B cell (primary cell): Measurements from ENCODE around the gene GJA1. TPM values are rescaled to one million over a fixed set of nuclear protein-coding genes. Genes with fewer than 3 reads are reported as not detected.

ENCODE experiments used
- ATAC-seq: fragments of 200-7000 bp; cut with Tn5 transposase; one replicate; pipeline ENCODE4 v1.10.0; 2021; ENCODE audit warnings: low read depth, mild to moderate bottlenecking, moderate number of reproducible peaks, moderate library complexity
- CTCF ChIA-PET: fragments of 350-600 bp; sonication (Branson Sonifier 250); formaldehyde crosslinking; loops from one replicate; lab custom pipeline; 2021; ENCODE audit warnings: antibody characterized with exemption, inconsistent platforms; lab: Charles Lee
- POLR2A ChIA-PET: fragments of 350-600 bp; sonication (Branson Sonifier 250); formaldehyde crosslinking; loops from one replicate; lab custom pipeline; 2021; ENCODE audit warnings: antibody characterized with exemption; lab: Charles Lee
- DNase-seq: peaks from one replicate; pipeline ENCODE4 v3.0.0; 2013
- H2AFZ ChIP-seq: 2 replicates; pipeline ENCODE4 v1.6.1; 2012; ENCODE audit warnings: mild to moderate bottlenecking, low read depth, low read length; ENCODE audit not compliant: insufficient read depth, poor library complexity, severe bottlenecking
- H3K27ac ChIP-seq, 2 donors: 1 replicate in 1 of 2; 2 replicates in 1 of 2; pipeline ENCODE4 v1.5.1; 2012 to 2013; ENCODE audit warnings: low read length in 2 of 2, mild to moderate bottlenecking in 2 of 2, moderate library complexity in 1 of 2
- H3K27me3 ChIP-seq, 4 experiments: fragments of 200-600 bp in 1 of 4; sonication (generic) in 1 of 4; replicated peaks in 1 of 4; 1 replicate in 2 of 4; 2 replicates in 2 of 4; pipeline versions ENCODE4 v1.6.1 to v1.7.0; 2013 to 2016; ENCODE audit warnings: low read length in 3 of 4, mild to moderate bottlenecking in 2 of 4, mixed read lengths in 1 of 4, moderate library complexity in 1 of 4; ENCODE audit not compliant: insufficient read depth in 4 of 4, control insufficient read depth in 3 of 4; ENCODE audit errors: control extremely low read depth in 1 of 4
- H3K36me3 ChIP-seq, 2 experiments: replicated peaks in 1 of 2; 1 replicate in 1 of 2; 2 replicates in 1 of 2; pipeline versions ENCODE4 v1.6.1 to v1.7.1; 2013; ENCODE audit warnings: low read length in 1 of 2; ENCODE audit not compliant: insufficient read depth in 2 of 2, control insufficient read depth in 1 of 2; ENCODE audit errors: control extremely low read depth in 1 of 2, extremely low read depth in 1 of 2
- H3K4me1 ChIP-seq, 2 donors: fragments of 200-600 bp in 1 of 2; sonication (generic) in 1 of 2; 1 replicate in 1 of 2; 2 replicates in 1 of 2; pipeline versions ENCODE4 v1.5.1 to v1.6.1; 2013 to 2017; ENCODE audit warnings: low read length in 2 of 2; ENCODE audit not compliant: control insufficient read depth in 2 of 2, insufficient read depth in 2 of 2
- H3K4me2 ChIP-seq: replicated peaks from 2 replicates; pipeline ENCODE3; 2012; ENCODE audit warnings: mild to moderate bottlenecking, low read depth, low read length; ENCODE audit not compliant: poor library complexity, severe bottlenecking
- H3K4me3 ChIP-seq, 5 experiments: fragments of 200-600 bp in 1 of 5; sonication (generic) in 1 of 5; 1 replicate in 3 of 5; 2 replicates in 2 of 5; pipeline versions ENCODE4 v1.5.1 to v1.7.0; 2011 to 2016; ENCODE audit warnings: low read length in 4 of 5, mild to moderate bottlenecking in 4 of 5, low read depth in 2 of 5, control low read depth in 1 of 5, moderate library complexity in 1 of 5; ENCODE audit not compliant: insufficient read depth in 1 of 5; ENCODE audit errors: control extremely low read depth in 1 of 5, extremely low read depth in 1 of 5
- H3K79me2 ChIP-seq: fragments of 200-600 bp; sonication (generic); one replicate; pipeline ENCODE4 v1.6.0; 2016; ENCODE audit warnings: low read length; ENCODE audit not compliant: control insufficient read depth, insufficient read depth
- H3K9ac ChIP-seq: fragments of 200-600 bp; sonication (generic); 2 replicates; pipeline ENCODE4 v1.6.1; 2017; ENCODE audit warnings: mild to moderate bottlenecking, low read length, moderate library complexity
- H3K9me3 ChIP-seq, 3 donors: one replicate each; pipeline versions ENCODE4 v1.6.1 to v1.7.1; 2013; ENCODE audit warnings: low read length in 2 of 3; ENCODE audit not compliant: control insufficient read depth in 2 of 3, insufficient read depth in 1 of 3; ENCODE audit errors: control extremely low read depth in 1 of 3
- H4K20me1 ChIP-seq: 2 replicates; pipeline ENCODE4 v1.6.0; 2012; ENCODE audit warnings: mild to moderate bottlenecking, low read length; ENCODE audit not compliant: insufficient read depth, control insufficient read depth, poor library complexity, severe bottlenecking
- H3K27ac Mint-ChIP-seq: one replicate; pipeline ENCODE4 v1.8.0; 2021; ENCODE audit warnings: mixed read lengths
- H3K27me3 Mint-ChIP-seq: one replicate; pipeline ENCODE4 v1.8.0; 2021; ENCODE audit warnings: mixed read lengths
- H3K4me1 Mint-ChIP-seq: one replicate; pipeline ENCODE4 v1.8.0; 2021; ENCODE audit warnings: mixed read lengths
- H3K4me3 Mint-ChIP-seq: one replicate; pipeline ENCODE4 v1.8.0; 2021; ENCODE audit warnings: mixed read lengths
- H3K9me3 Mint-ChIP-seq: one replicate; pipeline ENCODE4 v1.8.0; 2022; ENCODE audit warnings: mixed read lengths; ENCODE audit not compliant: insufficient read depth
- CTCF ChIP-seq: fragments of 200-600 bp; IDR thresholded peaks from one replicate; pipeline ENCODE4 v1.8.0; 2022; ENCODE audit warnings: antibody characterized with exemption, mild to moderate bottlenecking
- EZH2 ChIP-seq: IDR thresholded peaks from 2 replicates; pipeline ENCODE4 v1.6.1; 2012; ENCODE audit warnings: borderline replicate concordance, low read depth, mild to moderate bottlenecking, moderate library complexity, low read length; ENCODE audit not compliant: insufficient read depth, poor library complexity, severe bottlenecking
- WGBS: methylation state at CpG from one replicate; pipeline ENCODE4 v1.1.5; 2013; ENCODE audit warnings: missing lambda C conversion rate; ENCODE audit not compliant: insufficient coverage; 5-methylcytosine and 5-hydroxymethylcytosine counted together
- intact Hi-C: fragments of 100-400 bp; cut with micrococcal nuclease; formaldehyde crosslinking; loops from one replicate; pipeline ENCODE4 v1.10.0; 2022
- polyA plus RNA-seq: library from polyadenylated mRNA; depleted of rRNA; stranded (reverse); fragments of >200 nt; gene quantifications from 2 replicates; pipeline ENCODE4 v1.2.3, GENCODE V29; 2012
- total RNA-seq, 2 donors: library from RNA; stranded (reverse); fragments of 120-200 nt in 1 of 2; gene quantifications; 1 replicate in 1 of 2; 2 replicates in 1 of 2; pipeline versions ENCODE4 v1.2.3 to v1.2.4, GENCODE V29; 2013 to 2022

The GJA1 gene
- total and polyA plus RNA-seq, 2 donors (not counting 1 experiment from before 2014, with no cell fraction given): not detected

GRCh38 chr6:121479486-121480098, 44.1 kb downstream of the GJA1 start:
- no peaks in the 10 kb centered on the region for H3K4me1 Mint-ChIP-seq
- H3K27ac Mint-ChIP-seq: no peak overlapping the region
- no peak for ATAC-seq
- Histone ChIP-seq H3K4me1 (no peaks in the 10 kb centered on the region), H3K79me2 (no peaks in the 10 kb centered on the region), H3K9me3 (no peaks in the 10 kb centered on the region), H3K9ac (no peak overlapping the region), H3K27ac (no peak overlapping the region), H3K27me3 (no peaks in the 10 kb centered on the region), H4K20me1 (no peaks in the 10 kb centered on the region), H3K4me2 (no peak overlapping the region), H3K4me3 (no peak overlapping the region), H3K36me3 (no peaks in the 10 kb centered on the region), H2AFZ (no peak overlapping the region)
- no peaks in the 10 kb centered on the region for H3K9me3 Mint-ChIP-seq
- WGBS: 94% methylated on average over 17 of the region's 21 CpGs
- H3K4me3 Mint-ChIP-seq: no peak overlapping the region
- ChIA-PET POLR2A (no interaction called here), CTCF (no interaction called here)
- TF ChIP-seq EZH2 (no peak), CTCF (no peak)
- intact Hi-C loops: no loop called here
- no peak for DNase-seq
- H3K27me3 Mint-ChIP-seq: no peaks in the 10 kb centered on the region

- H3K9ac ChIP-seq: no peak overlapping the region
- H3K9me3 Mint-ChIP-seq: no peaks in the 10 kb centered on the region
- H3K27ac Mint-ChIP-seq: no peak overlapping the region
- WGBS: 79% methylated on average over 16 of the region's 18 CpGs
- no peaks in the 10 kb centered on the region for H3K4me1 Mint-ChIP-seq
- no peaks in the 10 kb centered on the region for H3K27me3 Mint-ChIP-seq
- CTCF ChIA-PET: no interaction called here
- H3K27me3 ChIP-seq: no peaks in the 10 kb centered on the region
- no peak for TF ChIP-seq EZH2
- no peak overlapping the region for H3K4me3 ChIP-seq
- H3K4me2 ChIP-seq: no peak overlapping the region
- no peak for ATAC-seq
- H3K4me3 Mint-ChIP-seq: no peak overlapping the region
- H3K27ac ChIP-seq: no peak overlapping the region
- H3K4me1 ChIP-seq: no peaks in the 10 kb centered on the region
- POLR2A ChIA-PET: no interaction called here
- H3K79me2 ChIP-seq: no peaks in the 10 kb centered on the region
- no peak overlapping the region for H2AFZ ChIP-seq
- no peaks in the 10 kb centered on the region for H3K36me3 ChIP-seq
- no peaks in the 10 kb centered on the region for H3K9me3 ChIP-seq
- DNase-seq: no peak
- no peaks in the 10 kb centered on the region for H4K20me1 ChIP-seq
- intact Hi-C loops: no loop called here
Observed at GRCh38 chr6:121480099-121480713, 44.8 kb downstream of the GJA1 start.
